Mesothelial cell of epicardium (in vitro differentiated cells): ENCODE results near the gene YWHAB. TPM values are rescaled to one million over a fixed set of nuclear protein-coding genes. Genes with fewer than 3 reads are reported as not detected.

Experiments
- DNase-seq, 2 experiments: peaks; one replicate each; pipeline ENCODE4 v3.0.0; 2021; ENCODE audit warnings: low spot score in 2 of 2; ENCODE audit not compliant: unreplicated experiment in 2 of 2
- H3K27ac Mint-ChIP-seq: 2 replicates; pipeline ENCODE4 v1.8.0; 2021; ENCODE audit warnings: mixed read lengths
- H3K27me3 Mint-ChIP-seq: 2 replicates; pipeline ENCODE4 v1.8.0; 2021; ENCODE audit warnings: low read depth, mixed read lengths
- H3K36me3 Mint-ChIP-seq: 2 replicates; pipeline ENCODE4 v1.8.0; 2021; ENCODE audit warnings: mixed read lengths
- H3K4me1 Mint-ChIP-seq: 2 replicates; pipeline ENCODE4 v1.8.0; 2021; ENCODE audit warnings: mixed read lengths
- H3K4me3 Mint-ChIP-seq: 2 replicates; pipeline ENCODE4 v1.8.0; 2021; ENCODE audit warnings: mild to moderate bottlenecking, moderate library complexity, mixed read lengths
- H3K9me3 Mint-ChIP-seq: 2 replicates; pipeline ENCODE4 v1.8.0; 2021; ENCODE audit warnings: mixed read lengths
- total RNA-seq: library from RNA; stranded (reverse); gene quantifications from 3 replicates; pipeline ENCODE4 v1.2.1, GENCODE V29; 2021
- TF ChIP-seq, protein P1 (sequence below): fragments of 200-600 bp; sonication (generic); IDR thresholded peaks from one replicate; pipeline ENCODE4 v1.5.0; 2021; ENCODE audit warnings: antibody characterized with exemption; ENCODE audit not compliant: unreplicated experiment

Gene YWHAB
- total RNA-seq, 1 donor from 2014 or later = 113 TPM

DNA sequence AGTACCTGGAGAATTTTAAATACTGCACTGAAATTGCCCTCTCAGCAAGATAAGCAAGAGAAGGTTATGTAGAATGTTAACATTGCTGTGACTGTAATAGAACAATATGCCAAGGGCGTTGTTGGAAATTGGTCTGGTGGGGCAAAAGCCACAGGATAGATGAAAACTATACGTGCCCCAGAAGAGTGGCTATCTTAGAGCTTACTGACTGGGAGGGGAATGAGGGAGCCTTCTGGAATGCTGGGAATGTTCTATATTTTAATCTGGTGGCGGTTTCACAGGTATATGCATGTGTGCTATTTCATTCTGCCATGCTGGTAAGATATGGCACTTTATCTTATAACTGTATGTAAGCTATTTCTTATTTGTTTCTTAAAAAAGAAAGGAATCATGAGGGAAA lies 35.2 kb upstream of the YWHAB start:
- TF ChIP-seq, protein P1, sequence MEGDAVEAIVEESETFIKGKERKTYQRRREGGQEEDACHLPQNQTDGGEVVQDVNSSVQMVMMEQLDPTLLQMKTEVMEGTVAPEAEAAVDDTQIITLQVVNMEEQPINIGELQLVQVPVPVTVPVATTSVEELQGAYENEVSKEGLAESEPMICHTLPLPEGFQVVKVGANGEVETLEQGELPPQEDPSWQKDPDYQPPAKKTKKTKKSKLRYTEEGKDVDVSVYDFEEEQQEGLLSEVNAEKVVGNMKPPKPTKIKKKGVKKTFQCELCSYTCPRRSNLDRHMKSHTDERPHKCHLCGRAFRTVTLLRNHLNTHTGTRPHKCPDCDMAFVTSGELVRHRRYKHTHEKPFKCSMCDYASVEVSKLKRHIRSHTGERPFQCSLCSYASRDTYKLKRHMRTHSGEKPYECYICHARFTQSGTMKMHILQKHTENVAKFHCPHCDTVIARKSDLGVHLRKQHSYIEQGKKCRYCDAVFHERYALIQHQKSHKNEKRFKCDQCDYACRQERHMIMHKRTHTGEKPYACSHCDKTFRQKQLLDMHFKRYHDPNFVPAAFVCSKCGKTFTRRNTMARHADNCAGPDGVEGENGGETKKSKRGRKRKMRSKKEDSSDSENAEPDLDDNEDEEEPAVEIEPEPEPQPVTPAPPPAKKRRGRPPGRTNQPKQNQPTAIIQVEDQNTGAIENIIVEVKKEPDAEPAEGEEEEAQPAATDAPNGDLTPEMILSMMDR = no peak
- no peak overlapping the region for H3K27ac Mint-ChIP-seq
- H3K4me3 Mint-ChIP-seq = no peak overlapping the region
- no peaks in the 10 kb centered on the region for H3K9me3 Mint-ChIP-seq
- no peak for DNase-seq
- peaks cover 18% of the 10 kb centered on the region for H3K27me3 Mint-ChIP-seq
- H3K36me3 Mint-ChIP-seq = no peaks in the 10 kb centered on the region
- peaks cover 5% of the 10 kb centered on the region for H3K4me1 Mint-ChIP-seq

DNA sequence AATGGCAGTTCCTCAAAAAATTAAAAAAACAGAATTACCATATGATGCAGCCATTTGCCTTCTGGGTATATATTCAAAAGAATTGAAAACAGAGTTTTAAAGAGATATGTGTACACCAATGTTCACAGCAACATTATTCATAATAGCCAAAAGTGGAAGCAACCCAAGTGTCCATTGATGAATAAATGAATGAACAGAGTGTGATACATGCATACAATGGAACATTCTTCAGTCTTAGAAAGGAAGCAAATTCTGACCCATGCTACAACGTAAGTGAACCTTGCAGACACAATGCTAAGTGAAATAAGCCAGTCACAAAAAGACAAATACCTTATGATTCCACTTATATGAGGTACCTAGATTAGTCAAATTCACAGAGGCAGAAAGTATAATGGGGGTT lies 34.7 kb upstream of the YWHAB start:
- Mint-ChIP-seq H3K9me3 (no peaks in the 10 kb centered on the region), H3K36me3 (no peaks in the 10 kb centered on the region), H3K27ac (no peak overlapping the region), H3K4me3 (no peak overlapping the region), H3K4me1 (peaks cover 5% of the 10 kb centered on the region), H3K27me3 (peaks cover 16% of the 10 kb centered on the region)
- DNase-seq = no peak
- TF ChIP-seq, protein P1 = no peak

DNA sequence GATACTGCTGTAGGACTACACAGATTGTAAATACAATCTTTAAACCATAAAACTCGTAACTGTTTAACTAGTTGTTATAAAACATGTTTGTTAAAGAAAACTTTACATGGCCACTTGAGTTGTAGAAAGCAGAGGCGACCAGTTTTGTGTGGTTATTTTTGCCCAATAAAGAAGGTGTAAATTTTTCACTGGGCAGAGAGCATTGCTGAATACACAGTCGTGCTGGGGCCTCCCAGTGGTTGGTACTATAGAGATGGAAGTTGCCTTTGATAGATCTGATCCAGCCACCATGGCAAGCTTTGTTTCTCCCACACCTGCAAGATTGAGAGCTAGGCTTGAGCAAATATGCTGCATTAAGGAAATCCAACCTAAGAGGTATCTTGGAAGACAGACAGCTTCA lies 34.0 kb upstream of the YWHAB start:
- no peaks in the 10 kb centered on the region for H3K36me3 Mint-ChIP-seq
- H3K9me3 Mint-ChIP-seq = peaks cover 2% of the 10 kb centered on the region
- TF ChIP-seq, protein P1 = no peak
- no peak for DNase-seq
- peaks cover 16% of the 10 kb centered on the region for H3K27me3 Mint-ChIP-seq
- peaks cover 5% of the 10 kb centered on the region for H3K4me1 Mint-ChIP-seq
- no peak overlapping the region for H3K27ac Mint-ChIP-seq
- H3K4me3 Mint-ChIP-seq = no peak overlapping the region

DNA sequence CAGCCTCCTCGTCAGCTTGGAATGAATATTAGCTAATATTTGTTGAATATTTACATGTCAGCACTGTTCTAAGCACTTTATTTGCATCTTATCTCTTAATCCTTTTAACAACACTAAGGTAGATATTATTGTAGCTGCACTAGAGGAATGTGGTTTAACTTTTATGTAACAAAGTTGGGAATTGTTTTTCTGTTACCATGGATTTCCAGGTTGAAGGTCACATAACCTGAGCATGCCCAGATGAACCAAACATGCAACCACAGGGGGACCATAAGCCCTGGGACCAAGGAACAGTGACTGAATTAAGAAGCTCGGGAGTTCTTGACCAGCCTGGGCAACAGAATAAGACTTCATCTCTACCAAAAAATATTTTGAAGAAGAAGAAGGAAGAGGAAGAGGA lies 29.1 kb upstream of the YWHAB start:
- Mint-ChIP-seq H3K4me1 (peaks cover 2% of the 10 kb centered on the region), H3K27ac (no peak overlapping the region), H3K36me3 (no peaks in the 10 kb centered on the region), H3K4me3 (no peak overlapping the region), H3K9me3 (peaks cover 3% of the 10 kb centered on the region), H3K27me3 (peaks cover 16% of the 10 kb centered on the region)
- no peak for DNase-seq
- TF ChIP-seq, protein P1 = no peak

DNA sequence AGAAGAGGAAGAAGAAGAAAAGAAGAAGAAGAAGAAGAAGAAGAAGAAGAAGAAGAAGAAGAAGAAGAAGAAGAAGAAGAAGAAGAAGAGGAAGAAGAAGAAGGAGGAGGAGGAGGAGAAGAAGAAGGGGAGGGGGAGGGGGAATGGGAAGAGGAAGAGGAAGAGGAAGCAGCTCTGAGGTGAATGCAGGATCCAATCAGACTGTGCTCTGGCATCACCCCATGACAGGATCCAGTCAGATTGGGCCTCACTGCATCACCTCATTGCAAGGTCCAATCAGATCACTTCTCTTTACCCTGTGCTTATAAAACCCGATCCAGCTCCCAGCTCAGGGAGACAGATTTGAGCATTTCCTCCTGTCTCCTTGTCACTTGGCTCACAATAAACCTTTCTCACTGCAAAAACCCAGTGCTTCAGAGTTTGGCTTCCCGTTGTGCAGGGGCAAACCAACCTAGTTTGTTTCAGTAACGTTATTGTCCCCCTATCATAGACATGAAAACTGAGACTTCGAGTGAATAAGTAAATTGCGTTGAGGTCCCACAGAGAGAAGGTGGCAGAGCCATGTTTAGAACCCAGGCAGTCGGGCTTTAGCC lies 28.6 kb upstream of the YWHAB start:
- H3K36me3 Mint-ChIP-seq = no peaks in the 10 kb centered on the region
- H3K4me1 Mint-ChIP-seq = peaks cover 7% of the 10 kb centered on the region
- TF ChIP-seq, protein P1 = no peak
- DNase-seq = no peak
- peaks cover 3% of the 10 kb centered on the region for H3K9me3 Mint-ChIP-seq
- peaks cover 16% of the 10 kb centered on the region for H3K27me3 Mint-ChIP-seq
- H3K4me3 Mint-ChIP-seq = no peak overlapping the region
- no peak overlapping the region for H3K27ac Mint-ChIP-seq
